Natural killer cell (primary cell): ENCODE measurements around the gene RPL29. TPM values are rescaled to one million over a fixed set of nuclear protein-coding genes. Genes with fewer than 3 reads are reported as not detected.
A peak's percentile ranks its signal among the peaks of the same experiment; 100 is the strongest.

Experiments
- ATAC-seq, 3 donors: fragments of 150-1000 bp in 2 of 3; fragments of 200-7000 bp in 1 of 3; cut with Tn5 transposase; 1 replicate in 1 of 3; 2 replicates in 2 of 3; pipeline ENCODE4 v1.10.0; 2021; ENCODE audit warnings: mild to moderate bottlenecking in 2 of 3, moderate library complexity in 2 of 3
- DNase-seq, 2 donors: peaks; one replicate each; pipeline versions ENCODE4 v3.0.0 to v3.0.0-alpha.2; 2013 to 2021; ENCODE audit warnings: mixed read lengths in 1 of 2
- H3K27ac ChIP-seq: one replicate; pipeline ENCODE4 v1.5.1; 2013; ENCODE audit warnings: mild to moderate bottlenecking, low read length
- H3K27me3 ChIP-seq: one replicate; pipeline ENCODE4 v1.6.1; 2013; ENCODE audit warnings: low read length; ENCODE audit not compliant: control insufficient read depth, insufficient read depth
- H3K36me3 ChIP-seq: one replicate; pipeline ENCODE4 v1.6.1; 2013; ENCODE audit warnings: low read length; ENCODE audit not compliant: control insufficient read depth, insufficient read depth
- H3K4me1 ChIP-seq: one replicate; pipeline ENCODE4 v1.6.1; 2013; ENCODE audit warnings: low read length; ENCODE audit not compliant: control insufficient read depth, insufficient read depth
- H3K4me3 ChIP-seq: one replicate; pipeline ENCODE4 v1.5.1; 2013; ENCODE audit warnings: low read length
- H3K9me3 ChIP-seq: one replicate; pipeline ENCODE4 v1.6.1; 2013; ENCODE audit warnings: low read length; ENCODE audit not compliant: control insufficient read depth, insufficient read depth
- H3K27ac Mint-ChIP-seq, 2 donors: one replicate each; pipeline ENCODE4 v1.8.0; 2022; ENCODE audit warnings: mild to moderate bottlenecking in 2 of 2, mixed read lengths in 2 of 2, moderate library complexity in 1 of 2
- H3K27me3 Mint-ChIP-seq, 2 donors: one replicate each; pipeline ENCODE4 v1.8.0; 2022; ENCODE audit warnings: low read depth in 2 of 2, mixed read lengths in 2 of 2
- H3K36me3 Mint-ChIP-seq: one replicate; pipeline ENCODE4 v1.8.0; 2022; ENCODE audit warnings: mixed read lengths
- H3K4me1 Mint-ChIP-seq, 2 donors: one replicate each; pipeline ENCODE4 v1.8.0; 2022; ENCODE audit warnings: mixed read lengths in 2 of 2
- H3K4me3 Mint-ChIP-seq: one replicate; pipeline ENCODE4 v1.8.0; 2022; ENCODE audit warnings: mild to moderate bottlenecking, moderate library complexity, mixed read lengths
- H3K9me3 Mint-ChIP-seq, 2 donors: one replicate each; pipeline ENCODE4 v1.8.0; 2022; ENCODE audit warnings: mixed read lengths in 2 of 2
- WGBS: methylation state at CpG from one replicate; pipeline ENCODE4 v1.1.7; 2013; ENCODE audit warnings: missing lambda C conversion rate; ENCODE audit not compliant: insufficient coverage; 5-methylcytosine and 5-hydroxymethylcytosine counted together
- intact Hi-C: fragments of 100-400 bp; cut with micrococcal nuclease; formaldehyde crosslinking; loops from one replicate; pipeline ENCODE4 v1.14.2; 2022
- total RNA-seq, 4 donors: library from RNA; stranded (reverse); fragments of 120-200 nt in 1 of 4; gene quantifications; one replicate each; pipeline versions ENCODE4 v1.2.3 to v1.2.4, GENCODE V29; 2013 to 2022
- TF ChIP-seq, protein P1 (sequence below): fragments of 200-600 bp; IDR thresholded peaks from one replicate; pipeline ENCODE4 v1.8.0; 2022; ENCODE audit warnings: antibody characterized with exemption

The RPL29 gene
- total RNA-seq, 3 donors from 2014 or later (not counting 1 experiment from before 2014, with no cell fraction given): 486 to 819 (median 797) TPM

DNA sequence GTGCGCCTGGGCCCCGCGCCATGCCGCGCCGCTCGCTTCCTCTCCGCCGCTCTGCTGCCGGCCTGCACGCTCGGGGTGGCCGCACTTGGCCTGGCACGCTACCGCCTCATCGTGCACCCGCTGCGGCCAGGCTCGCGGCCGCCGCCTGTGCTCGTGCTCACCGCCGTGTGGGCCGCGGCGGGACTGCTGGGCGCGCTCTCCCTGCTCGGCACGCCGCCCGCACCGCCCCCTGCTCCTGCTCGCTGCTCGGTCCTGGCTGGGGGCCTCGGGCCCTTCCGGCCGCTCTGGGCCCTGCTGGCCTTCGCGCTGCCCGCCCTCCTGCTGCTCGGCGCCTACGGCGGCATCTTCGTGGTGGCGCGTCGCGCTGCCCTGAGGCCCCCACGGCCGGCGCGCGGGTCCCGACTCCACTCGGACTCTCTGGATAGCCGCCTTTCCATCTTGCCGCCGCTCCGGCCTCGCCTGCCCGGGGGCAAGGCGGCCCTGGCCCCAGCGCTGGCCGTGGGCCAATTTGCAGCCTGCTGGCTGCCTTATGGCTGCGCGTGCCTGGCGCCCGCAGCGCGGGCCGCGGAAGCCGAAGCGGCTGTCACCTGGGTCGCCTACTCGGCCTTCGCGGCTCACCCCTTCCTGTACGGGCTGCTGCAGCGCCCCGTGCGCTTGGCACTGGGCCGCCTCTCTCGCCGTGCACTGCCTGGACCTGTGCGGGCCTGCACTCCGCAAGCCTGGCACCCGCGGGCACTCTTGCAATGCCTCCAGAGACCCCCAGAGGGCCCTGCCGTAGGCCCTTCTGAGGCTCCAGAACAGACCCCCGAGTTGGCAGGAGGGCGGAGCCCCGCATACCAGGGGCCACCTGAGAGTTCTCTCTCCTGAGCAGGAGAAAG lies 39.6 kb downstream of the RPL29 start:
- peaks cover 0 to 14% of the 10 kb centered on the region in 2 donors for H3K4me1 Mint-ChIP-seq
- Histone ChIP-seq H3K4me1 (peaks cover 15% of the 10 kb centered on the region), H3K9me3 (no peaks in the 10 kb centered on the region), H3K36me3 (no peaks in the 10 kb centered on the region), H3K27ac (no peak overlapping the region), H3K4me3 (no peak overlapping the region), H3K27me3 (peaks cover 24% of the 10 kb centered on the region)
- no peak overlapping the region for H3K27ac Mint-ChIP-seq
- H3K4me3 Mint-ChIP-seq: peak overlapping the region; percentile 47
- peak; percentile 27 to 57 for DNase-seq
- 6% methylated on average over 97 of the region's 97 CpGs for WGBS
- peaks cover 25 to 36% of the 10 kb centered on the region in 2 donors for H3K27me3 Mint-ChIP-seq
- peak; percentile 73 to 83 (median 80) for ATAC-seq
- no peaks in the 10 kb centered on the region for H3K36me3 Mint-ChIP-seq
- TF ChIP-seq, protein P1, sequence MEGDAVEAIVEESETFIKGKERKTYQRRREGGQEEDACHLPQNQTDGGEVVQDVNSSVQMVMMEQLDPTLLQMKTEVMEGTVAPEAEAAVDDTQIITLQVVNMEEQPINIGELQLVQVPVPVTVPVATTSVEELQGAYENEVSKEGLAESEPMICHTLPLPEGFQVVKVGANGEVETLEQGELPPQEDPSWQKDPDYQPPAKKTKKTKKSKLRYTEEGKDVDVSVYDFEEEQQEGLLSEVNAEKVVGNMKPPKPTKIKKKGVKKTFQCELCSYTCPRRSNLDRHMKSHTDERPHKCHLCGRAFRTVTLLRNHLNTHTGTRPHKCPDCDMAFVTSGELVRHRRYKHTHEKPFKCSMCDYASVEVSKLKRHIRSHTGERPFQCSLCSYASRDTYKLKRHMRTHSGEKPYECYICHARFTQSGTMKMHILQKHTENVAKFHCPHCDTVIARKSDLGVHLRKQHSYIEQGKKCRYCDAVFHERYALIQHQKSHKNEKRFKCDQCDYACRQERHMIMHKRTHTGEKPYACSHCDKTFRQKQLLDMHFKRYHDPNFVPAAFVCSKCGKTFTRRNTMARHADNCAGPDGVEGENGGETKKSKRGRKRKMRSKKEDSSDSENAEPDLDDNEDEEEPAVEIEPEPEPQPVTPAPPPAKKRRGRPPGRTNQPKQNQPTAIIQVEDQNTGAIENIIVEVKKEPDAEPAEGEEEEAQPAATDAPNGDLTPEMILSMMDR: peak; percentile 47
- intact Hi-C loops: no loop called here
- no peaks in the 10 kb centered on the region for H3K9me3 Mint-ChIP-seq

DNA sequence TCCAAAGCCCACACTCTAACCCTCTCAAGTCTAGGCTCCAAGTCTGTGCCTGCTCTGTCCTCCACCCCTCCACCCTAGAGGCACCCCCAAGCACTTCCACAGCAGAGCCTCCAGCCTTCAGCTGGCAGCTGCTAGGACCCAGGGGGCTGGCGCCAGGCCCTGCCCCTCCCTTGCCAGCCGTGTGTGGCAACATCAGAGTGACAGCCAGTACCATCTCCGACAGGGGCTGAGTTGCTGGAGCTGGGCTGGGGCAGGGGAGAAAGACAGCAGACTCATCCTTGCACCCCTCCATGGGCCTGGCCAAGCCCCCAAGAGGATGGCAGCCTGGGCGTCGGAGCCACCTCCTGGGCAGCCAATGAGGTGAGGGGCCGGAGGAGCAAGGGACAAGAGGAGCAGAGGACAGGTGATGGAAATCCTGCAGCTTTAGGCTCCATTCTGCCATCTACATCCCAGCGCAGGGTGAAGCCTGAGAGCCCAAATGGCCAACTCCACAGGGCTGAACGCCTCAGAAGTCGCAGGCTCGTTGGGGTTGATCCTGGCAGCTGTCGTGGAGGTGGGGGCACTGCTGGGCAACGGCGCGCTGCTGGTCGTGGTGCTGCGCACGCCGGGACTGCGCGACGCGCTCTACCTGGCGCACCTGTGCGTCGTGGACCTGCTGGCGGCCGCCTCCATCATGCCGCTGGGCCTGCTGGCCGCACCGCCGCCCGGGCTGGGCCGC lies 40.4 kb downstream of the RPL29 start, which contains the start of gene GPR62:
TSS of gene GPR62 (plus strand) at position 207 of the 718 bp plus-strand sequence. CDS start at position 479, 272 bp downstream.
- ATAC-seq: peak in 1 of 3 donors; percentile 4
- Mint-ChIP-seq H3K9me3 (no peaks in the 10 kb centered on the region), H3K36me3 (no peaks in the 10 kb centered on the region), H3K4me1 (peaks cover 0 to 14% of the 10 kb centered on the region in 2 donors), H3K27me3 (peaks cover 25 to 36% of the 10 kb centered on the region in 2 donors), H3K27ac (no peak within 1 kb of the TSS), H3K4me3 (no peak within 1 kb of the TSS)
- Histone ChIP-seq H3K4me3 (no peak within 1 kb of the TSS), H3K36me3 (no peaks in the 10 kb centered on the region), H3K27ac (no peak within 1 kb of the TSS), H3K27me3 (peaks cover 24% of the 10 kb centered on the region), H3K4me1 (peaks cover 15% of the 10 kb centered on the region), H3K9me3 (no peaks in the 10 kb centered on the region)
- DNase-seq: no peak
- WGBS: 49% methylated on average over 33 of the region's 33 CpGs
- TF ChIP-seq, protein P1: no peak
- intact Hi-C loops: no loop called here

DNA sequence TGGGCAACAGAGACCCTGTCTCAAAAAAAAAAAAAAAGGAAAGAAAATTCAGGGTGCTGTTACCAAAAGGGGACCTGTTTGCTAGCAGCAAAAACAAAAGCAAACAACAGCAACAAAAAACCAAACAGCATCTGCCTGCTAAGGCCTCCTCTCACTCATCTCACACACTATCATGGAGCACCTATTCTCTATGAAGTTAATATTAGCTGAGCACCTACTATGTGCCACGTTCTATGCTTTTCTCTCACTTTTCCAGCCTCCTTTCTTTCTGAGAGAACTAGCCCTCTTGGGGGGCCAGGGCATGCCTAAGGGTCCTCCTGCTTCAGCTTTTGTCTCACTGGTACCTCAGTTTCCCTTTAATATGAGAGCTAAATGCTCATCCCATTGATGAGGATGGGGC lies 41.0 kb downstream of the RPL29 start:
- no peak overlapping the region for H3K27ac Mint-ChIP-seq
- H3K4me3 Mint-ChIP-seq: no peak overlapping the region
- no peaks in the 10 kb centered on the region for H3K9me3 Mint-ChIP-seq
- Histone ChIP-seq H3K27me3 (peaks cover 24% of the 10 kb centered on the region), H3K4me3 (no peak overlapping the region), H3K9me3 (no peaks in the 10 kb centered on the region), H3K4me1 (peaks cover 15% of the 10 kb centered on the region), H3K36me3 (no peaks in the 10 kb centered on the region), H3K27ac (no peak overlapping the region)
- peaks cover 25 to 36% of the 10 kb centered on the region in 2 donors for H3K27me3 Mint-ChIP-seq
- intact Hi-C loops: no loop called here
- TF ChIP-seq, protein P1: no peak
- DNase-seq: no peak
- no peak for ATAC-seq
- no peaks in the 10 kb centered on the region for H3K36me3 Mint-ChIP-seq
- peaks cover 0 to 14% of the 10 kb centered on the region in 2 donors for H3K4me1 Mint-ChIP-seq
- 76% methylated on average over 1 of the region's 1 CpG for WGBS
